Myocyte (in vitro differentiated cells): ENCODE results near the gene OPN1MW. TPM values are rescaled to one million over a fixed set of nuclear protein-coding genes. Genes with fewer than 3 reads are reported as not detected.
"Not testable (repeated sequence)": the region's sequence is repeated elsewhere in the genome, so short reads cannot be mapped to it uniquely, and the experiment has no call there.

ENCODE experiments used
- DNase-seq: peaks from one replicate; pipeline ENCODE4 v3.0.0-alpha.2; 2012; ENCODE audit warnings: low read depth
- polyA plus RNA-seq: library from polyadenylated mRNA; unstranded; fragments of >200 nt; gene quantifications from one replicate; pipeline ENCODE4 v1.2.1, GENCODE V29; 2012; ENCODE audit warnings: missing spikeins
- total RNA-seq: library from RNA; depleted of rRNA; stranded (reverse); fragments of >200 nt; gene quantifications from 2 replicates; pipeline ENCODE4 v1.2.3, GENCODE V29; 2014

Gene OPN1MW
- not detected in 2 replicates for total RNA-seq
- polyA plus RNA-seq: not detected

DNA sequence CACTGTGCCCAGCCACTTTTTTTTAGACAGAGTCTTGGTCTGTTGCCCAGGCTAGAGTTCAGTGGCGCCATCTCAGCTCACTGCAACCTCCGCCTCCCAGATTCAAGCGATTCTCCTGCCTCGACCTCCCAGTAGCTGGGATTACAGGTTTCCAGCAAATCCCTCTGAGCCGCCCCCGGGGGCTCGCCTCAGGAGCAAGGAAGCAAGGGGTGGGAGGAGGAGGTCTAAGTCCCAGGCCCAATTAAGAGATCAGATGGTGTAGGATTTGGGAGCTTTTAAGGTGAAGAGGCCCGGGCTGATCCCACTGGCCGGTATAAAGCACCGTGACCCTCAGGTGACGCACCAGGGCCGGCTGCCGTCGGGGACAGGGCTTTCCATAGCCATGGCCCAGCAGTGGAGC, at the start of gene OPN1MW:
OPN1MW (plus strand) TSS at position 301 of the 400 bp plus-strand sequence; CDS start at position 383, 82 bp downstream.
- DNase-seq: not testable (repeated sequence)

DNA sequence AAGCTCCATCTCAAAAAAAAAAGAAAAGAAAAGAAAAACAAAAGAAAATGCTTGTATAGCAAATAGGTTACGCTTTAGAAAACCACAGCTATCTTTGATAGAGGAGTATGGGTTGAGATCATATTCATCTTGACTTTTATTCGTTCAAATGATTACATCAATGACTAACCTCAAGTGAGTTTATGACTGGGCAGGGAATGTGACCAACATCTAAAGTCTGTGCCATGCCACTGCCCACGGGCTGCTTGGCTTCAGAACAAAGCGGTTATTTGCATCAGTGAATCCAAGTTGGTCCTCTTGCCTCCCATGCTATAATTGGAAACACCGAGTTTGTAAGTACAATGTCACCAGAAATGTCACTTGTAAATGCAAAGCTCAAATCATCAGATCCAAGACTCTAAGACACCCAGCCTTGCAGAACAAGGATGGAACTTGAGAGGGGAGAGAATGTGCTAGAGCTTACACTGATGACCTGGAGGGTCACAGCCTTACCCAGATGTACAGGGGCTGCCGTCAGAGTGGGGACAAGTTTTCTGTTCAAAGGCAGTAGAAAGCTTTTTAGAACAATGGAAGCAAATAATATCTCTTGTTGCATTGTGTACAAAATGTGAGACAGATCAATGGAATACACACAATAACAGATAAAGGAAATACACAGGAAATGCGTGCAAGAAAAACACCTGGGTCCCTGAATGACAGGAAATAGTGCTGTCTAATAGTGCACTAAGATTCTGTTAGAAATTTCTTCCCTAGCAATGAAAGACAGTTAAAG, 46.8 kb upstream of the OPN1MW start:
- DNase-seq: peak; percentile 24

DNA sequence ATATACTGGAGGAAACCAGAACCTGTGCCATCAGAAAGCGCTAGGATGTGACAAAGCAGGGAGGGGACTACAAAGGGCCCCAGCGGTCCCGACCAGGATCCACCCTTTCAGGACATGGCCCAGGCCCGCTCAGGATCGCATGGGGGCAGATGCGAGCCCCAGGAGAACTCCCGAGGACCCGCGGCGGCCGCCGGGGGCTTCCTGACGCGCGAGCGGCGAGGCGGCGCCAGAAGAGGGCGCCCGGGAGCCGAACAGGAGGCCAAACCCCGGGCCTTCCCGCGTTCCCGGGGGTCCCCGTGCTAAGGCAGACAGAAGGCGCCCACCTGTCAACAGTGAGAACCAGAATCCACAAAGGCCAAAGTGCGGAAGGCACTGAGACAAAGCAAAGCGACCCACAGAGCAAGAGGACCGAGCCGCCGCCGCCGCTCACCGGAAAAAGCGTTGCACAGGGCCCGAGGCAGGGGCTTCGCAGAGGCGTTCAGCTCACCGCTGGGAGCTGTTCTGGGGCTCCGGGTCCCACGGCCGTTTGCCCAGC, 45.7 kb upstream of the OPN1MW start:
- DNase-seq: peak; percentile 14

DNA sequence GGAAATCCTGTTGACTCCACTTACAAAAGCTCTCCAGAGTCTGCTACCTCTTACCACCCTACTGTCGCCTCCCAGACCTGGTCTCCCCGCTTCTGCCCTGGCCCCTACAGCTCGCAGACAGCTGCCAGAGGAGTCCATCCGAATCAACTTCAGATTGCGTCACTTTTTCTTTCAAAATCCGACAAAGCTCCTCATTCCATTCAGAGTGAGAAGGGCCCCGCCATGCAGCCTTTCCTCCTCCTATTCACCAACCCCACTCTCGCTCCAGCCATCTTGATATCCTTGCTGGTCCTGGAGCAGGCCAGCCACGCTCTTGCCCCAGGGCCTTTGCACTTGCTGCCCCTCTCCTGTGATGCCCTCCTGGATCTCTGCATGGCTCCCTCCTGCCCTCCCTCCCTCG, 43.5 kb upstream of the OPN1MW start:
- DNase-seq: no peak

DNA sequence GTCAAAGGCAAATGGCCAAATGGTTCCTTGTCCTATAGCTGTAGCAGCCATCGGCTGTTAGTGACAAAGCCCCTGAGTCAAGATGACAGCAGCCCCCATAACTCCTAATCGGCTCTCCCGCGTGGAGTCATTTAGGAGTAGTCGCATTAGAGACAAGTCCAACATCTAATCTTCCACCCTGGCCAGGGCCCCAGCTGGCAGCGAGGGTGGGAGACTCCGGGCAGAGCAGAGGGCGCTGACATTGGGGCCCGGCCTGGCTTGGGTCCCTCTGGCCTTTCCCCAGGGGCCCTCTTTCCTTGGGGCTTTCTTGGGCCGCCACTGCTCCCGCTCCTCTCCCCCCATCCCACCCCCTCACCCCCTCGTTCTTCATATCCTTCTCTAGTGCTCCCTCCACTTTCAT, 42.2 kb upstream of the OPN1MW start:
- DNase-seq: no peak

DNA sequence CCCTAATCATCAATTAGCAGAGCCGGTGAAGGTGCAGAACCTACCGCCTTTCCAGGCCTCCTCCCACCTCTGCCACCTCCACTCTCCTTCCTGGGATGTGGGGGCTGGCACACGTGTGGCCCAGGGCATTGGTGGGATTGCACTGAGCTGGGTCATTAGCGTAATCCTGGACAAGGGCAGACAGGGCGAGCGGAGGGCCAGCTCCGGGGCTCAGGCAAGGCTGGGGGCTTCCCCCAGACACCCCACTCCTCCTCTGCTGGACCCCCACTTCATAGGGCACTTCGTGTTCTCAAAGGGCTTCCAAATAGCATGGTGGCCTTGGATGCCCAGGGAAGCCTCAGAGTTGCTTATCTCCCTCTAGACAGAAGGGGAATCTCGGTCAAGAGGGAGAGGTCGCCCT, 41.7 kb upstream of the OPN1MW start:
- no peak for DNase-seq

DNA sequence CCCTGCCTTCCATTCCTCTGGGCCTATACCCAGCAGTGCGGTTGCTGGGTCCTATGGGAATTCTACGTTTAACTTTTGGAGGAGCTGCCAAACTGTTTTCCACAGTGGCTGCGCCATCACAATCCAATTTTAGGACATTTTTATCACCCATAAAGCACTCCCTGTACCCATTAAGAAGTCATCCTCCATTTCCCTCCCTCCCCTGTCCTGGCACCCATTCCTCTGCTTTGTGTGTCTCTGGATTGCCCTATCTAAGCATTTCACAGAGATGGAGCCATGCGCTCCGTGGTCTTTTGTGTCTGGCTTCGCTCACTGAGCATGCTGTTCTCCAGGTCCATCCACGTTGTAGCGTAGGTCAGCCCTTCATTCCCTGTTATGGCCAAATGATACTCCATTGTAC, 40.0 kb upstream of the OPN1MW start:
- DNase-seq: no peak

DNA sequence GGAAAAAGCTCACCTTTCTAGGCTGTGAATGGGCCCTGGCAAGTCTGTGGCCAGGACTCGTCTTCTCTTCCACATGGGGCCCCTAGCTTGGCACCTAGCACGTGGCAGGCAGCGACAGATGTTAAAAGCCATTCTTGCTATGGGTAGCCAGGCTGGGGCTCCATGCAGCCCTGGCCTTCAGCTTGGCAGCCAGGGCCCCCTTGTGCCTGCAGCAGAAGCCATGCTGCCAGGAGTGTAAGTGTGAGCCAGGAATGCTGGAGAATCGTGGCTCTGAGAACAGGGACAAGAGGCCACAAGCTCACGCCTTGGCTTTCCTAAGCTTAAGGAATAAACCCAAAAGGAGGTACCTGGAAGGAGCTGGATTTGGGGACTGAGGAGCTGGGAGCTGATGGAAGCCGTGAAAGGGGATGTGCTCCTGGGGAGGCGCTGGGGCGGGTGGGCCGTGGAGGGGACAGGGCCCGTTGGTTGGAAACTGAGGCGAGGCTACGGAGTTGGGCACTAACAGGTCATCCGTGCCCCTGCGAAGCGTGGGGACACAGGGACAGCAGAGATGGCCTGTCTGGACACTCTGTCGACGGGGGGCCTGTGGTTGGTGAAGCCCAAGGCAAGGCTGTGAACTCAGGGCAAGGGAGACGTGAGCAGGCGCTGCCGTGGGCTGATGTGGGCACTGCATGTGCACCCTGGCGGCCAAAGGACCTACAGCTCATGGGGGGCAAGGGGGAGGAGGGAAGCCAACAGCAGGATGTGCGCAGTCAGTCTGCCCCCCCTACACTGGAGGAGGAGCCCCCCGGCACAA, 39.2 kb upstream of the OPN1MW start:
- no peak for DNase-seq

DNA sequence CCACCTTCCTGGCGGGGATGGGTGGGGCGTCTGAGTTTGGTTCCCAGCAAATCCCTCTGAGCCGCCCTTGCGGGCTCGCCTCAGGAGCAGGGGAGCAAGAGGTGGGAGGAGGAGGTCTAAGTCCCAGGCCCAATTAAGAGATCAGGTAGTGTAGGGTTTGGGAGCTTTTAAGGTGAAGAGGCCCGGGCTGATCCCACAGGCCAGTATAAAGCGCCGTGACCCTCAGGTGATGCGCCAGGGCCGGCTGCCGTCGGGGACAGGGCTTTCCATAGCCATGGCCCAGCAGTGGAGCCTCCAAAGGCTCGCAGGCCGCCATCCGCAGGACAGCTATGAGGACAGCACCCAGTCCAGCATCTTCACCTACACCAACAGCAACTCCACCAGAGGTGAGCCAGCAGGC, 38.4 kb upstream of the OPN1MW start, which contains the start of gene OPN1LW:
OPN1LW (plus strand) TSS at position 234 of the 400 bp plus-strand sequence; CDS start at position 275, 41 bp downstream.
- not testable (repeated sequence) for DNase-seq

DNA sequence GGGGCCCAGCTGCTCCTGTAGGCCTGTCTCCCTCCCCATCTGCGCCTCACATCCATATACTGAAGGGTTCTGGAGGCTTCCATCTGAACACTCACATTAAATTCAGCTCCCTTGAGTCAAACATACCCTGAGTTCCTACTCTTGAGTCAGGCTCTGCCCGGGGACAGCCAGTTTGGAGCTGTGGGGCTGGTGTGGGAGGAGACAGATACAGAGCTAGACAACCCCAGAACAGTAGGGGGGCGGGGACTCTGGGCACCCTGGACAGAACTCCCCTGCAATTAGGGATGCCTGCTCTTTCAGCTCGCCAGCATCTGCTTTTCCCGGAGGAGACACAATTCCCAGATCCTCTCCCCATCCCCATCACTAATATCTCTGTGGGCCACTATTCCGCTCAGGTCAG, 31.4 kb upstream of the OPN1MW start:
- not testable (repeated sequence) for DNase-seq

DNA sequence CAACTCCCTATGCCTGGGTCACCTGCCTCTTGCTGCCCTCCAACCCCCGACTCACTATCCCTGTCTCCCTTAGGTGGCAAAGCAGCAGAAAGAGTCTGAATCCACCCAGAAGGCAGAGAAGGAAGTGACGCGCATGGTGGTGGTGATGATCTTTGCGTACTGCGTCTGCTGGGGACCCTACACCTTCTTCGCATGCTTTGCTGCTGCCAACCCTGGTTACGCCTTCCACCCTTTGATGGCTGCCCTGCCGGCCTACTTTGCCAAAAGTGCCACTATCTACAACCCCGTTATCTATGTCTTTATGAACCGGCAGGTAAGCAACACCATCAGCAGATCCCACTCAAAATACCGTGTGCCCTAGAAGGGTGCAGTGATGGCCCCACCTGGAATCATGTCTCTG, 26.2 kb upstream of the OPN1MW start:
- not testable (repeated sequence) for DNase-seq

DNA sequence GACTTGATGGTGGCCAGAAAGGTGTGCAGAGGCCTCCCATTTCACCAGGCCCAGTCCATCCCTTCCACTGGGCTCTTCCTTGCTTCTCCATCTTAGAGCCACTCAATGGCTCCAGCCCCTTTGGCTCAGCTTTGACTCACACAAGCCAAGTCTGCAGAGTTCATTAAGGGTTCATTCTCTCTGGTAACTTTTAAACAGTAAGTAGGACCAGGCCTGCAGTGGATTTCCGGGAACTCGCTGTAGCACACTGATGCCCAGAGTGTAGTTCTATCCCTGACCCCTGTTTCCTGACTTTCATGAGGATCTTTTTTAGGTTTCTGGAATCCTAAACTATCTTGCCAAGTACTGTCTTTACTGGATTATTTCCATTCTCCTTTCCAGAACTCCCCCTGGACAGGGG, 25.2 kb upstream of the OPN1MW start:
- DNase-seq: not testable (repeated sequence)

DNA sequence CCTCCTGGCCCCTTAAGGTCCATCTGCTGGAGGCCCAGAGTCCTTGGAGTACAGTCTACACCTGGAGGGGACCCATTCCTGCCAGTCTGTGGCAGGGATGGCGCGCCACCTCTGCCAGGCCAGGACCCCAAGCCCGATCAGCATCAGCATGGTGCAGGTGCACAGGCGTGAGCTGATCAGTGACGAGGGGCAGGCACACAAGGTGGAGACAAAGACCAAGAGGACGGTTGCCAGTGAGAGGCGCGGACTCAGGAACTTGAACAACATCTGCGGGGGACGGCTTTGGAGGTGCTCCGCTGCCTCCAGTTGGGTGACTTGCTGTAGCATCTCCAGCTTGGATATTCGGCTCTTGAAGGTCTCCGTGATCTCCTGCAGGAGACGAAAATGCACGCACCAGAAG, 23.1 kb upstream of the OPN1MW start:
- DNase-seq: not testable (repeated sequence)

DNA sequence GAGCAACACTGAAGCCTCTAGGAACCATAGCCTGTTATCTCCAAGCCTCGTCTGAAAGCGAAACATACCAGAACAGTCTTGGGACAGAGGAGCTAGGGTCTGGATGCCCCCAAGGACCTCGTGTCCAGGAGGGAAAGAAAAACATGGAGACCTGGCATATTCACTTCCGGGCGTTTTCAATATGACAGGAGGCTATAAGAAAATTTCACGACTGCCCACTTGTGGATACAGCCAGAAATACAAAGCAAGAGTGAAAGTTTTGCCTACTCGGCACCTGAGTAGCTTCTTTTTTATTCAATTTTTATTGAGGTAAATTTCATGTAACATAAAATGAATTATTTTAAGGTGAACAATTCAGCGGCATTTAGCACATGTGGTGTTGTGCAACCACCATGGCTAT, 17.5 kb upstream of the OPN1MW start:
- not testable (repeated sequence) for DNase-seq

DNA sequence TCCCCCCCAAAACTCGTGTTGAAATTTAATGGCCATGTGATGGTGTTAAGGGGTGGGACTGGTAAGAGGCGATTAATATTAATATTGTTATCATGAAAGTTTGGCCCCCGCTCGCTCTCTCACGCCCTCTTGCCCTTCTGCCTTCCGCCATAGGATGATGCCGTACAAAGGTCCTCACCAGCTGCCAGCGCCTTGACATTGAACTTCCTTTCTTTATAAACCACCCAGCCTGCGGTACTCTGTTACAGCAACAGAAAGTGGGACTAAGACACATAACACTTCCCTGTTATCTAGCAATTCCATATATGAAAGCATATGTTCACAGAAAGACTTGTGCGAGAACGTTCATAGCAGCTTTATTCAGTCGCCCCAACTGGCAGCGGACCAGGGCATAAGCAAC, 14.0 kb upstream of the OPN1MW start:
- not testable (repeated sequence) for DNase-seq

DNA sequence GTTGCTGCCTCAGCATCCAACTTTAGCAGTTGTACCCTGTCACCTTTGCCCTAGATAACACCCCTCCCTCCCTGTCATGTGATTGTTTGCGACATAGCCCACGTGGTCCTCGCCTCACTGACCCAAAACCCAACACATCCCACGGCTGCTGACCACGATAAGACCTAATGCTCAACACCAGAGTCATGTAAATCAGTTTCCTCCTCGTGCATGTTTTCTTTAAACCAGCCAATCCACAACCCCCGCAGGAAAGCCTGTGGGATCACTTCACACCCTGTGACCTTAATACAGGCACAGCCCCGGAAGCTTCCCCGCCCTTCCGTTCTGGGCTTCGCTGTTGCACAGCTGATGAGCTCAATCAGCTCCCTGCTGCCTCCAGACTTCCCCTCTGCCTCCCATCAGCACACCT, 9.9 kb upstream of the OPN1MW start:
- not testable (repeated sequence) for DNase-seq

DNA sequence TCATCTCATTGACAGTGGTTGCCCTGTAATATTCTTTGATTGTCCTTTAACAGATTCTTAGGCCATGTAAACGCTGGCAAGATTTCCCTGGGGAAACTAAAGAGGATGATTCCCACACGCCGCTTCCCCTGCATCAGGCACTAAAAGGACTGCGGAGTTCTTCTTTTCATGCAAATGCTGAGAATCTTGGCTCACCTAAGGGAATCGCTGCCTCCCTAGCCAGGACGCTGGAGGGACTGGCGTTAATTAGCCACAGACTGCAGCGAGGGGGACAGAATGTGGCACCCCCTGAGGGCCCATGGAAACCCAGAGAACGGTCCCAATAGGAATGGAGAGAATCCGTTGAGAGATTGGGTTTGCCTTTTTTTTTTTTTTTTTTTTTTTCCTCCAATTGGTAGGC, 8.0 kb upstream of the OPN1MW start:
- DNase-seq: not testable (repeated sequence)

DNA sequence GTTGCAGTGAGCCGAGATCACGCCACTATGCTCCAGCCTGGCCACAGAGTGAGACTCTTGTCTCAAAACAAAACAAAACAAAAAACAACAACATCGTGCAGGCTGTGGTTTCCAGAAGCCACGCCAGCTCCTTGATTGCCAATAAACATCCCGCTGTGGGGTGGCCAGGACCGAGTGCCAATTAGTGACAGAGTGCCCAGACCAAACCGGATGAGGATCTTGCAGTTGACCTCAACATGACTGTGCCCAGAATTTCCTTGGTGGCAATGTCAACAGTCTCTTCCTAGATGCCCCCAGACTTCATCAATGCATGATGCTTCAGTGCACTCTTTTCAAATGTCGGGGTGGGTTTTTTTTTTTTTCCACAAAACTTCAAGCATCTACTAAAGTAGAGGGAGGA, 1.4 kb downstream of the OPN1MW start:
- DNase-seq: not testable (repeated sequence)

DNA sequence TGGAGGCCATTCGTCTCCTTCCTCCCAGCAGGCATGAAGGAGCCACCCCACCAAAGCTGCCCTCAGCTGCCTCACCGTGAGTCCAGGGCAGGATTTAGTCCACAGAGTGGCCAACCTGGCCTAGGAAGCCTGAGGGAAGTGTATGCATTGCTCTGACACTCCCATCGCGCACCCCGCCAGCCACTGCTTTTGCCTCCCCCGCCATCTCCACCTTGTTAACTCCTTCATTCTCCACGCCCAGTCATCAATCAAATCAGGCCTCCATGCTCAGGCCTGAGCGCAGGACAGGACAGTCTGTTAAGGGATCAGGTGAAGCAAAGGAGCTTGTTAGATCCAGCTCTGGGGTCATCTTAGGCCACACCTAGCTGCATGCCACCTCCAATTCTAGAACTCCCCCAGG, 10.4 kb downstream of the OPN1MW start:
- not testable (repeated sequence) for DNase-seq

DNA sequence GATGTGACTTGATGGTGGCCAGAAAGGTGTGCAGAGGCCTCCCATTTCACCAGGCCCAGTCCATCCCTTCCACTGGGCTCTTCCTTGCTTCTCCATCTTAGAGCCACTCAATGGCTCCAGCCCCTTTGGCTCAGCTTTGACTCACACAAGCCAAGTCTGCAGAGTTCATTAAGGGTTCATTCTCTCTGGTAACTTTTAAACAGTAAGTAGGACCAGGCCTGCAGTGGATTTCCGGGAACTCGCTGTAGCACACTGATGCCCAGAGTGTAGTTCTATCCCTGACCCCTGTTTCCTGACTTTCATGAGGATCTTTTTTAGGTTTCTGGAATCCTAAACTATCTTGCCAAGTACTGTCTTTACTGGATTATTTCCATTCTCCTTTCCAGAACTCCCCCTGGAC, 11.9 kb downstream of the OPN1MW start:
- DNase-seq: not testable (repeated sequence)

DNA sequence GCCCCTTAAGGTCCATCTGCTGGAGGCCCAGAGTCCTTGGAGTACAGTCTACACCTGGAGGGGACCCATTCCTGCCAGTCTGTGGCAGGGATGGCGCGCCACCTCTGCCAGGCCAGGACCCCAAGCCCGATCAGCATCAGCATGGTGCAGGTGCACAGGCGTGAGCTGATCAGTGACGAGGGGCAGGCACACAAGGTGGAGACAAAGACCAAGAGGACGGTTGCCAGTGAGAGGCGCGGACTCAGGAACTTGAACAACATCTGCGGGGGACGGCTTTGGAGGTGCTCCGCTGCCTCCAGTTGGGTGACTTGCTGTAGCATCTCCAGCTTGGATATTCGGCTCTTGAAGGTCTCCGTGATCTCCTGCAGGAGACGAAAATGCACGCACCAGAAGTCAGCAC, 14.1 kb downstream of the OPN1MW start:
- not testable (repeated sequence) for DNase-seq
